HPDE6-E6E7 (cell line): ENCODE results near the gene RARB.

Experiments used
- DNase-seq: peaks from one replicate; pipeline ENCODE4 v3.0.0; 2011; ENCODE audit warnings: missing footprints; ENCODE audit errors: extremely low spot score

The RARB gene

GRCh38 chr3:25427942-25428788, at the start of gene RARB:
RARB (plus strand) TSS chr3:25428263; CDS start chr3:25428732, 469 bp downstream.
- DNase-seq = no peak

- DNase-seq = no peak
These were observed 49.2 kb upstream of the RARB start for GRCh38 chr3:25378786-25379311.

GRCh38 chr3:25380222-25380739, 47.8 kb upstream of the RARB start:
- DNase-seq = no peak

- DNase-seq = no peak
These were observed 47.0 kb upstream of the RARB start for GRCh38 chr3:25381083-25381482.

GRCh38 chr3:25384471-25384870, 43.6 kb upstream of the RARB start:
- DNase-seq = no peak

- DNase-seq = no peak
These were observed 42.1 kb upstream of the RARB start for GRCh38 chr3:25385807-25386460.

GRCh38 chr3:25386686-25387255, 41.3 kb upstream of the RARB start:
- no peak for DNase-seq

GRCh38 chr3:25390605-25391004, 37.5 kb upstream of the RARB start:
- DNase-seq = no peak

GRCh38 chr3:25396251-25396650, 31.8 kb upstream of the RARB start:
- no peak for DNase-seq

GRCh38 chr3:25396686-25397085, 31.4 kb upstream of the RARB start:
- no peak for DNase-seq

- DNase-seq = no peak
These were observed 30.9 kb upstream of the RARB start for GRCh38 chr3:25397150-25397549.

GRCh38 chr3:25400587-25400986, 27.5 kb upstream of the RARB start:
- no peak for DNase-seq

GRCh38 chr3:25403968-25404367, 24.1 kb upstream of the RARB start:
- no peak for DNase-seq

- DNase-seq = no peak
These were observed 23.5 kb upstream of the RARB start for GRCh38 chr3:25404569-25404968.

- DNase-seq = no peak
These were observed 22.7 kb upstream of the RARB start for GRCh38 chr3:25405335-25405734.

GRCh38 chr3:25410703-25411102, 17.4 kb upstream of the RARB start:
- DNase-seq = no peak

- DNase-seq = no peak
These were observed 15.8 kb upstream of the RARB start for GRCh38 chr3:25412269-25412668.

GRCh38 chr3:25416176-25416575, 11.9 kb upstream of the RARB start:
- DNase-seq = no peak

GRCh38 chr3:25418596-25418995, 9.5 kb upstream of the RARB start:
- DNase-seq = no peak

GRCh38 chr3:25419251-25419650, 8.8 kb upstream of the RARB start:
- no peak for DNase-seq

GRCh38 chr3:25420147-25420546, 7.9 kb upstream of the RARB start:
- no peak for DNase-seq

GRCh38 chr3:25420885-25421284, 7.2 kb upstream of the RARB start:
- no peak for DNase-seq
